CD1c-positive myeloid dendritic cell (primary cell): ENCODE data around the gene MKNK2.

Experiments
- DNase-seq: peaks from one replicate; pipeline ENCODE4 v3.0.0-alpha.2; 2016; ENCODE audit errors: extremely low spot score

MKNK2 gene

DNA sequence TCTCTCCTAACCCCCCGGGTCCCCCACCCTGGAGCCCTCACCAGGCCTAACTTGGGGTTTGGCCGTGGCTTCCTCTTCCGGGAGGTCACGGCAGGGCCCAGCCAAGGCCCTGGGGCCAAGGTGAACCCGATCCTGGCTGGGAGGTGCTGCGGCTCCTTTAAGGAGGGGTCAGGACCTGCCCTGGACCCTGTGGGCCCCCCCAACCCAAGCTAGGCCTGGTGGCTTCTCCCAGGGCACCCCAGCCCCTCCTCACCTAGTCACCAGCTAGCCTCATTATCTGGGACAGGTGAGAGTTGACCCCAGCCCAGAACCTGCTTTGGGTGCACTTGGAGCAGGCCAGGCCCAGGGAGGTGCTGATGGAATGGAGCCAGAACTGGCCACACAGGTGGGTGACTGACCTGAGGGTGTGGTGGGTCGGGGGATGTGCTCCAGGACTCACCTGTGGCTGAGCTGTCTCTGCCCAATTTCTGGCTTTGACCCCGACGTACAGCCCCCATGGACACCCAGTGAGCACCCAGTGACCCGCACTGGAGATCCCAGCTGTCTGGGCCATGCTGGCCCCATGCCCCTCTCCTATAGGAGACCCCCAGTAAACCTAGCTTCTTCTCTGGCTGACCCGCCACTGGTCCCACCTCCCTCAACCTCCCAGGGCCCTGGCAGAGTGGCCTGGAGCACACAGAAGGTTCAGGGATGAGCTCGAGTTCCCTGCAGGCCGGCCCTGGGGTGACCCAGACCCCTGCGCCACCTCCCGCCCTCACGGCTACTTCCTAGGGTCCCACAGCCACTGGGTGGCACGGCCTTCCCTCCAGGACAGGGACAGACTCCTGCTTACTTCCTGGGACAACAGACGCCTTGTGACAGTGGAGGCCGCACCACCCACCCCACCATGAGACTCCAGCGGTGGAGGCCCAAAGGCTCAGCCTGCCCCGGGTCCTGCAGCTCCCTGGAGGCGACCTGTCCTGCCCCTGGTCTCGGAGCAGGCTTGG, 6.7 kb upstream of the MKNK2 start:
- no peak for DNase-seq

DNA sequence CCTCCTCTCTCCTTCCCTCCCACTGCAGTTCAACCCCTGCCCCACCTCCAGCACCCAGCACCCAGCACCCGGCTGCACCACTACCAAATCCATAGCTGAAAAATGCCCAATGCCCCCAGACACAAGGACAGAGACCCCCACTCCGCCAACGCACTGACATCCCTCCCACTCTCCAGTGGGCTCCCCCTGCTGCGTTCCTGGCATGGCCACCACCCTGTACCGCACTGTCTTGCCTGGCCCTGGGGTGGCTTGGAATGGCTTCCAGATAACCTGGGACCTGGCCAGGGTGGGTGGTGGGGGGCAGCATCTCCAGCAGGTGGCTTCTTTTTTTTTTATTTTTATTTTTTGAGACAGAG, 5.8 kb upstream of the MKNK2 start:
- no peak for DNase-seq

DNA sequence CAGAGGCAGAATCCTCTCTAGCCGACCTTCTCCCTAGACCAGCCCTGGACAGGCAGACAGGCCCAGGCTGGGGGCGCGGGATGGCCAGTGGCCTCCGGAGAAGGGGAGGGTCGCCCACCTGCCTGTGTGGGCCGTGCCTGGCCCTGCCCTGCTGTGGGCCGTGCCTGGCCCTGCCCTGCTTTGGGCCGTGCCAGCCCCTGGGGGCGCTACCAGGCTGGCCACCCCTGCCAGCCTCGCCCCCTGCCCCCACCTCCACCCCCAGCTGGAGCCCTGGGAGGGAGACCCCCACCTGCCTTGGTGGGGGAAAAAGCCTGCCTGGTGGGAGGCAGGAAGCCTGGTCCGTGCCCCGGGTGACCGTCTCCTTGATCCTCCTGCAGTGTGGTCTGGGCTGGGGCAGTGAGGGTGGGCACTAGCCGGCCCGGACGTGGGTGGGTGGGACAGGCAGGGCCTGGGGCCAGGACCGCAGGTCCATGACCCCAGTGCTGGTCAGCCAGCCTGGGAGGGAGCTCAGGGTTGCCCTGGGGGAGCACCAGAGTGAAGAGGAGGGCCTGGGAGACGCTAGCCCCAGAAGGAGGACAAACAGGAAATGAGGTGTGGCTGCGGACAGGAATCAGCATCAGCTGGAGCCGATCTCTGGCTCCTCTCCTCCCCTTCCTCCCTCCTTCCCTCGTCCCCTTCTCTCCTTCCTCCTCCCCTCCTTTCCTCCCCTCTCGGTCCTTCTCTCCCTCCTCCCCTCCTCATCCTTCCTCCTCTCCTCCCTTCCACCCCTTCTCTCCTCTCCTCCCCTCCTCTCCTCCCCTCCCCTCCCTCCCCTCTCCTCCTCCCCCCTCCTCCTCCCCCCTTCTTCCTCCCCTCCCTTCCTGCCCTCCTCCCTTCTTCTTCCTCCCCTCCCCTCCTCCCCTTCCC, 5.1 kb upstream of the MKNK2 start:
- DNase-seq = no peak

- DNase-seq = no peak
Observed at GRCh38 chr19:2054763-2055162, 3.7 kb upstream of the MKNK2 start.

GRCh38 chr19:2053601-2054389, 2.8 kb upstream of the MKNK2 start:
- no peak for DNase-seq

DNA sequence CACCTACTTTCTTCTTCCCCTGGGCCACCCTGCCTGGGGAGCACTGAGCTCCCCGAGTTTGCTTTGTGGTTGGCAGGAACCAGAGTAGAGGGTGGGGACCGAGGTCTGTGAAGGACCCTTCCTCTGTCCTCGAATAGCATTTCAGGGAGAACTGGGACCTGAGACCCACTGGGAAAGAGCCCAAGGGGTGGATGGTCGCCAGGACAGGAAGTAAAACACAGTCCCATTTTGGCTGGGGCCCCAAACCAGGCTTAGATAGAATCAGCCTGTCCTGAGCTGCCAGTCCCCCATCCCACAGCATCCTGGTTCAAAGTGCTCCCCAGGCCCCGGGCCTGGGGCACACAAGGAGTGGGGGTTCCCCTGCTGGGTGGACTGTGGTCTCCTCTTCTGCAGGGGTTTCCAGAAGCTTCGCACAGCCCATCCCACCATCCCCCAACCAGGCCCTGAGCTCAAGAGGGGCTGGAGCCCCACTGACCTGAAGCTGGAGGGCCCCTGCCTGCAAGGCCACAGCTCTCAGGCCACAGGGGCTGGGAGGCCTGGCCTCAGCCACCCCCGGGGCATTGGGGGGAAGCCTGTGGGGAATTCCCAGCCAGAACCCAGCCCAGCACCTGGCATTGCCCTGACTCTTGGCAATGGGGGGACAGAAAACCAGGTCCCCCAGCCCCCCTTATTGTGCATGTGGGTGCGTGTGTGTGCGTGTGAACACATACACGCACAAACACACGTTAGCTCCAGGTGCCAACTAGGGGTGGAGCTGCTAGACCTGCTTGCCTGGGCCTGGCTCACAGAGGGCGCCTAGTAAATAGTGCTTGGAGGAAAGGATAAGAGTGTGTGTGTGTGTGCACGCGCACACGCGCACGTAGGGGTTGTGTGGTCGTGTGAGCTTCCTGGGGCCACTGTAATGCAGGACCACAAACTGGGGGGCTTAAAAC, 995 bp upstream of the MKNK2 start:
- no peak for DNase-seq

DNA sequence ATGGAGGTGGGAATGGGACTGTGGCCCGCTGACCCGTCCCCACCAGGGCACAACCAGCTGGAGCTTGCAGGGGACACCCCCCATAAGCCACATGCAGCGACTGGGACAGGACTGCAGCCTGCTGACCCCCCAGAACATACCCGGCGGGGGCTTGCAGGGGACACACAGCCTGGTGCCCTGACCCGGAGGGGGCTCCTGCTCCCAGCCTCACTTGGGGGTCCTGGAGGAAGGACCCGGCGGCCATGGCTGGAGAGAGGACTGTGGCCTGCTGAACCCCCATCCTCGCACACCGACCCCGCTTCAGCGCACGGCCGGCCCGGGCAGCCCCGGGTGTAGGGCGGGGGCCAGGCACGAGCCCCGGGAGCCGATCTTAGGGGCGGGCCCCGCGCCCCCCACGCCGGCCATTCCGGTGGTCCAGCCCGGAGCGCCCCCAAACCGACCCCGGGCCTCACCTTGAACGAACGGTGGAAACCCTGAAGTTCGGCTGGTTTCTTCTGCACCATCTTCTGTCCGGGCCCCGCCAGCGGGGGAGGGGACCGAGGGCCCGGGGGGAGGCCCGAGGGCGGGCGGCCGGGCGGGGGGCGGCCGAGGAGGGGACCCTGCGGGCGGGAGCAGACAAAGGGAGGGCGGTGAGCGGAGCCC, 574 bp downstream of the MKNK2 start:
- DNase-seq = no peak

DNA sequence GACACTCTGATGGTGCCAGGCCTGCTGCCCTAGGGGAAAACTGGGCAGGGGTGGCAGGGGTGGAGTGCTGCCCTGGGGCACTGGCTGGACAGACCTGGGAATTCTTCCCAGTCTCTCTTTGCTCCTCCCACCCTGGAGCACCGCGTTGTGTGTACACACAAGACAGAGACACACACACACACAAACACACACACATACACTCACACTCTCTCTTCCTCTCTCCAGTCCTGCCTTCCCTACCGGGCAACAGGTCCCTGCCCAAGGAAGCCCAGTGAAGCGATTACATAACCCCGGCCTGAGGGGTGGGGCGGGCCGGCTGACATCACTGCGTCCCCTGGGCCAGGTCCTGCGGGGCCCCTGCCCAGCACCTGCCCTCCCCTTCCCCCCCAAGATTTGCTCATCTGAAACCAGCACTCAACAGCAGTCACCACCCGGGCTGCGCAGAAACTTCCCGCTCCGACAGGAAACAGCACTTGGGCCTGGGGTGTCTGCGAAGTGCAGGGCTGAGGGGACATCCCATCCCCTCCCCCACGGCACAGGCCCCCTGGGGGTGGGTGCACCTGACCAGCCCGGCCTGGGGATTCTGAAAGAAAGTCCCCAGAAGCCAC, 1.2 kb downstream of the MKNK2 start:
- DNase-seq = peak; percentile 75

- no peak for DNase-seq
Observed at GRCh38 chr19:2048959-2049740, 1.9 kb downstream of the MKNK2 start.

GRCh38 chr19:2048104-2048958, 2.7 kb downstream of the MKNK2 start:
- no peak for DNase-seq

DNA sequence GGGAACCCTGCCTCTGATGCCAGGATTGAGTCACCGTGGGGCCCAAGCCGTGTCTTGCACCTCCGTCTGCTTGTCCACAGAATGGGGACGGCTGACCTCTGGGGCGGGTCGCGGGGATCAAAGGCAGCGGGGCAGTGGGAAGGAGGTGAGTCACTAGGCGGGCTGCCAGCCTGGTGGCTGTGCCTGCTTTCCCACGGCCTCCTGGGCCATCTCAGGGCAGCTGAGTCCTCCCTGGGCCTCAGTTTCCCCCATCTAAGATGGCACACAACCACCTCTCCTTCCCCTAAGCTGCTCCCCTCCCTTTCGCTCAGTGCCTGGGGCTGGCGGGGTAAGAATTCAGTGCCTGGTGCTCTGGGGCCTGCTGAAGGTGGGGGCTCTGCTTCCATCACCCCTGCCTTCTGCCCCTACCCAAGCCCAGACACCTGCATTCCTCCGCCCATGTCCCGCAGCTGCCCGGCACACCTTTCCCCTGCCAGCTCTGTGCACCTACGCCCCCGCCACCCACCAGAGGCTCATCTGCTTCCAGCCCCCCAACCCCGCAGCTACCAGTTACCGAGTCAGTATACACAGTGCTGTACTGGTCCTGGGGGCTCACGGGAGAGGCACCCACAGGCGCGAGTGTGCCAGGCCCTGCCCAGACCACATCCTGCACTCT, 3.5 kb downstream of the MKNK2 start:
- no peak for DNase-seq

- no peak for DNase-seq
Observed at GRCh38 chr19:2047076-2047448, 4.0 kb downstream of the MKNK2 start.

DNA sequence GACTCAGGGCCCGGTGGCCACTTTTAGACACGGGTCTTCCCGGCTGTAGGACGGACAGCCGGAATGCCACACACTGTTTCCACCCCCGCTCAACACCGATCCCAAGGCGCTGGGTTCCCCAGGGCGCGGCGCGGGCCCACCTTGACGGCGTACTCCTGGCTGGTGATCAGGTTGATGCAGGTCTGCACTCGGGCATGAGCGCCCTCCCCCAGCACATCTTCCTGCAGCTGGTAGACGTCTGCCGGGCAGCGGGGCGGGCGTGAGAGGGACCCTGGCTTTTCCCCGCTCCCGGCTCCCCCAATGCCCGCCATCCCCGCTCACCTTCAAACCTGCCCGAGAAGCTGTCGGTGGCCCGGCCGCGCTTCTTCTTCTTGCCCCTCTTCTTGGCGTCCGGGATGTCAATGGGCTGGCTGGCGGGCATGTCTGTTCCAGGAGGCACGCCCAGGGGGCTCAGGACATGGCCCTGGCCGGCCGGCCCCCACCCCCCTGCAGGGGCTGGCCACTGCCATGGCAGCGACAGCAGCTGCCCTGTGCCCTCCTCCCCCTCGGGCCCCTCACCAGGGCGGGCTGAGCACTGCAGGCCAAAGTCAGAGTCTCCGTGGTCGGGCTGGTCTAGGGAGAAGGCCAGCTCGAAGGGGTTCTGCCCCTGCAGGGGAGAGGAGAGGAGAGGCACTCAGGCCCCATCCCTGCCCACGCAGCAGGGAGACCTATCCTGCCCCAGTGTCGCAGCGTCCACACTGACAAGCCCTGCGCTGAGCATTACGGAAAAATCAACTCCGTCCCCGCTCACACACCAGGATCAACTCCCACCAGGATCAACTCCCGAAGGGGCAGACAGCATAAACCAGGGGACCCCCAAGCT, 4.8 kb downstream of the MKNK2 start:
- DNase-seq = no peak

GRCh38 chr19:2045501-2046045, 5.5 kb downstream of the MKNK2 start:
- DNase-seq = no peak

DNA sequence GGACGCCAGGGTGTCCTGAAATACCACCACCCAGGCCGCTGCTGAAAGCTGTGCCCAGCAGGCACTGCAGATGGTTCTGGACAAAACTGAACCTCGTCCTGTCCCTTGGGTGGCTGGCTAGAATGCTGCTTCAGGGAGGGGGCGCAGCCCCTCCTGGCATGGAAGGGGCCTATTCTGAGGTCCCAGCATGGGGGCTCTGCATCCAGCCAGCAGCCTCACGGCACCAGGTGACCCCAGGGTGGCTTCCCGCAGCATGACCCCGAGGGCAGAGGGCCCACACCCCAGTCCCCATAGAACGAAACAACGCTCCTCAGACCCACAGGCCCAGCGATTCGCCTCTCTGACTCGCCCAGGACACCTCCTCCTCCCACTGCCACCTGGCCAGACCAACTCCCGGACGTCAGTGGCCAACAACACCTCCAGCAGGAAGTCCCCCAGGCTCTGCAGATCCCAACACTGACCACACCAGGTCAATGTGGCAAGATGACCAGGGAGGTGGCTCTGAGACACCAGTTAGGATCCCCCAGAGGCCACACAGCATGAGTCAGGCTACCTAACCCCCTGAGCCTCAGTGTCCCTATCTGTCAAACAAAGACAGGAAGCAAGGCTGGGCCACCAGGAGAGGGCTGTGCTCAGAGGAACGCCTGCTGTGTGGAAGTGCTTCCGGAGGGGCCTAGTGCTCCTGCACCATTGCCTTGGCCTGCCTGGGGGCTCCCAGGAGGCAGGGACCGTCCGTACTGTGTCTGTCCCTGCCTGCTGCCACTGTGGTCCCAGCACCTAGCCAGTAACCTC, 6.1 kb downstream of the MKNK2 start:
- no peak for DNase-seq
